H9 (cell line): ENCODE data around the gene MED13L. TPM values are rescaled to one million over a fixed set of nuclear protein-coding genes. Genes with fewer than 3 reads are reported as not detected.
A peak's percentile ranks its signal among the peaks of the same experiment; 100 is the strongest.

ENCODE experiments used
- DNase-seq: peaks from one replicate; pipeline ENCODE4 v3.0.0-alpha.2; 2017
- H2AFZ ChIP-seq: one replicate; pipeline ENCODE4 v1.6.1; 2013; ENCODE audit warnings: mild to moderate bottlenecking, low read length, control low read depth, moderate library complexity
- H2AK5ac ChIP-seq: 2 replicates; pipeline ENCODE4 v1.6.1; 2013; ENCODE audit warnings: low read length, control low read depth, mixed read lengths; ENCODE audit not compliant: insufficient read length
- H2BK120ac ChIP-seq: one replicate; pipeline ENCODE4 v1.6.1; 2013; ENCODE audit warnings: low read depth, mild to moderate bottlenecking, low read length, control low read depth, inconsistent platforms; ENCODE audit not compliant: poor library complexity, severe bottlenecking
- H2BK12ac ChIP-seq: 2 replicates; pipeline ENCODE4 v1.6.1; 2013; ENCODE audit warnings: low read length, control low read depth, mixed read lengths, low read depth; ENCODE audit not compliant: insufficient read length
- H2BK15ac ChIP-seq: 2 replicates; pipeline ENCODE4 v1.6.1; 2013; ENCODE audit warnings: low read depth, low read length, control low read depth
- H2BK20ac ChIP-seq: one replicate; pipeline ENCODE4 v1.6.1; 2013; ENCODE audit warnings: low read depth, mild to moderate bottlenecking, low read length, control low read depth, inconsistent platforms; ENCODE audit not compliant: poor library complexity, severe bottlenecking
- H2BK5ac ChIP-seq: 2 replicates; pipeline ENCODE4 v1.6.1; 2013; ENCODE audit warnings: low read length, control low read depth, mixed read lengths; ENCODE audit not compliant: insufficient read length
- H3K14ac ChIP-seq: 2 replicates; pipeline ENCODE4 v1.6.1; 2013; ENCODE audit warnings: low read length, control low read depth; ENCODE audit not compliant: insufficient read depth
- H3K18ac ChIP-seq: 2 replicates; pipeline ENCODE4 v1.6.1; 2013; ENCODE audit warnings: low read depth, mild to moderate bottlenecking, mixed read lengths, low read length, control low read depth; ENCODE audit not compliant: insufficient read length
- H3K23ac ChIP-seq: 2 replicates; pipeline ENCODE4 v1.6.1; 2013; ENCODE audit warnings: low read length, control low read depth, mixed read lengths, low read depth; ENCODE audit not compliant: insufficient read length
- H3K23me2 ChIP-seq: 2 replicates; pipeline ENCODE4 v1.6.1; 2013; ENCODE audit warnings: low read depth, mild to moderate bottlenecking, mixed read lengths, low read length, control low read depth; ENCODE audit not compliant: insufficient read length, poor library complexity, severe bottlenecking
- H3K27ac ChIP-seq: 2 replicates; pipeline ENCODE4 v1.5.1; 2013; ENCODE audit warnings: low read length, control low read depth, mixed read lengths, low read depth; ENCODE audit not compliant: insufficient read length
- H3K27me3 ChIP-seq: 2 replicates; pipeline ENCODE4 v1.6.1; 2013; ENCODE audit warnings: low read length, control low read depth, inconsistent platforms; ENCODE audit not compliant: insufficient read depth
- H3K4ac ChIP-seq: 2 replicates; pipeline ENCODE4 v1.6.1; 2013; ENCODE audit warnings: low read depth, mild to moderate bottlenecking, control low read depth, inconsistent platforms, low read length, moderate library complexity
- H3K4me1 ChIP-seq: 2 replicates; pipeline ENCODE4 v1.6.1; 2013; ENCODE audit warnings: low read length, control low read depth, inconsistent platforms; ENCODE audit not compliant: insufficient read depth
- H3K4me2 ChIP-seq: 2 replicates; pipeline ENCODE4 v1.6.1; 2013; ENCODE audit warnings: low read length, control low read depth, mixed read lengths; ENCODE audit not compliant: insufficient read length, insufficient read depth
- H3K56ac ChIP-seq: 2 replicates; pipeline ENCODE4 v1.6.1; 2013; ENCODE audit warnings: low read depth, mild to moderate bottlenecking, mixed read lengths, low read length, control low read depth; ENCODE audit not compliant: insufficient read length
- H3K79me1 ChIP-seq: 2 replicates; pipeline ENCODE4 v1.6.1; 2013; ENCODE audit warnings: low read depth, mild to moderate bottlenecking, moderate library complexity, low read length, control low read depth, inconsistent platforms; ENCODE audit not compliant: insufficient read depth, poor library complexity, severe bottlenecking
- H3K79me2 ChIP-seq: 2 replicates; pipeline ENCODE4 v1.6.1; 2013; ENCODE audit warnings: low read length, control low read depth, inconsistent platforms; ENCODE audit not compliant: insufficient read depth
- H3K9ac ChIP-seq: 2 replicates; pipeline ENCODE4 v1.6.1; 2013; ENCODE audit warnings: low read length, control low read depth, mixed read lengths; ENCODE audit not compliant: insufficient read length; ENCODE audit errors: extremely low read depth
- H3K9me3 ChIP-seq: one replicate; pipeline ENCODE4 v1.6.1; 2013; ENCODE audit warnings: low read depth, low read length, inconsistent platforms; ENCODE audit not compliant: control insufficient read depth
- H3T11ph ChIP-seq: one replicate; pipeline ENCODE4 v1.6.1; 2013; ENCODE audit warnings: mild to moderate bottlenecking, low read length, control low read depth, inconsistent platforms
- H4K20me1 ChIP-seq: one replicate; pipeline ENCODE4 v1.6.1; 2013; ENCODE audit not compliant: control insufficient read depth, insufficient read length, insufficient read depth
- H4K5ac ChIP-seq: 2 replicates; pipeline ENCODE4 v1.6.1; 2013; ENCODE audit warnings: low read depth, mild to moderate bottlenecking, mixed read lengths, low read length, control low read depth; ENCODE audit not compliant: insufficient read length
- H4K8ac ChIP-seq: replicated peaks from 2 replicates; pipeline ENCODE4 v1.6.1; 2013; ENCODE audit warnings: low read length, control low read depth, mixed read lengths, low read depth; ENCODE audit not compliant: insufficient read length
- H4K91ac ChIP-seq: 2 replicates; pipeline ENCODE4 v1.6.1; 2013; ENCODE audit warnings: low read depth, mild to moderate bottlenecking, moderate library complexity, mixed read lengths, low read length, control low read depth; ENCODE audit not compliant: insufficient read length
- H3K27ac Mint-ChIP-seq, 3 experiments: 2 replicates in 2 of 3; 3 replicates in 1 of 3; pipeline ENCODE4 v1.8.0; 2020 to 2021; ENCODE audit warnings: mixed read lengths in 3 of 3, mild to moderate bottlenecking in 1 of 3, moderate library complexity in 1 of 3
- H3K27me3 Mint-ChIP-seq: 2 replicates; pipeline ENCODE4 v1.8.0; 2021; ENCODE audit warnings: low read depth, mild to moderate bottlenecking, moderate library complexity, mixed read lengths
- H3K36me3 Mint-ChIP-seq, 3 experiments: 2 replicates in 2 of 3; 3 replicates in 1 of 3; pipeline ENCODE4 v1.8.0; 2020 to 2021; ENCODE audit warnings: low read depth in 3 of 3, mixed read lengths in 3 of 3; ENCODE audit not compliant: insufficient read depth in 1 of 3
- H3K4me1 Mint-ChIP-seq, 2 experiments: 2 replicates each; pipeline ENCODE4 v1.8.0; 2020; ENCODE audit warnings: mixed read lengths in 2 of 2
- H3K4me3 Mint-ChIP-seq, 2 experiments: 2 replicates in 1 of 2; 3 replicates in 1 of 2; pipeline ENCODE4 v1.8.0; 2020 to 2021; ENCODE audit warnings: mild to moderate bottlenecking in 2 of 2, mixed read lengths in 2 of 2, moderate library complexity in 1 of 2
- H3K9me3 Mint-ChIP-seq, 2 experiments: 2 replicates in 1 of 2; 3 replicates in 1 of 2; pipeline ENCODE4 v1.8.0; 2020; ENCODE audit warnings: mild to moderate bottlenecking in 2 of 2, mixed read lengths in 2 of 2, moderate library complexity in 1 of 2
- CTCF ChIP-seq: fragments of 200-600 bp; sonication (generic); conservative IDR thresholded peaks from 3 replicates; pipeline ENCODE4 v1.8.0; 2021; ENCODE audit warnings: antibody characterized with exemption, mild to moderate bottlenecking
- WGBS: extraction: QIAGEN DNeasy Blood & Tissue Kit; methylation state at CpG from one replicate; pipeline ENCODE4 v1.1.7; 2013; ENCODE audit warnings: missing lambda C conversion rate, low lambda C conversion rate, mixed read lengths; ENCODE audit not compliant: insufficient read length; ENCODE audit errors: extremely low coverage; 5-methylcytosine and 5-hydroxymethylcytosine counted together
- total RNA-seq: library from RNA; stranded (reverse); gene quantifications from 2 replicates; pipeline ENCODE4 v1.2.1, GENCODE V29; 2021

MED13L gene
- total RNA-seq, 1 experiment from 2014 or later: 52.4 TPM

- H3K79me2 ChIP-seq: peaks cover 7% of the 10 kb centered on the region
- Mint-ChIP-seq H3K27me3 (no peaks in the 10 kb centered on the region), H3K27ac (peak overlapping the region in 1 of 3 experiments; percentile 29; a peak in 1 of 7 replicates), H3K36me3 (no peaks in the 10 kb centered on the region), H3K4me3 (no peak overlapping the region), H3K4me1 (peaks cover 47 to 63% of the 10 kb centered on the region in 2 experiments), H3K9me3 (no peaks in the 10 kb centered on the region)
- no peak overlapping the region for H3K56ac ChIP-seq
- no peak for TF ChIP-seq CTCF
- DNase-seq: no peak
- no peak overlapping the region for H3T11ph ChIP-seq
- no peak overlapping the region for H4K8ac ChIP-seq
- H3K23ac ChIP-seq: no peak overlapping the region
- H2BK120ac ChIP-seq: no peak overlapping the region
- no peak overlapping the region for H2BK20ac ChIP-seq
- no peak overlapping the region for H2BK5ac ChIP-seq
- H3K9me3 ChIP-seq: no peaks in the 10 kb centered on the region
- no peak overlapping the region for H3K27ac ChIP-seq
- H2AFZ ChIP-seq: no peak overlapping the region
- no peak overlapping the region for H2BK12ac ChIP-seq
- H4K20me1 ChIP-seq: no peaks in the 10 kb centered on the region
- H3K23me2 ChIP-seq: no peaks in the 10 kb centered on the region
- H2BK15ac ChIP-seq: no peak overlapping the region
- H3K27me3 ChIP-seq: no peaks in the 10 kb centered on the region
- no peak overlapping the region for H3K9ac ChIP-seq
- H2AK5ac ChIP-seq: no peak overlapping the region
- peaks cover 3% of the 10 kb centered on the region for H3K4me1 ChIP-seq
- H3K14ac ChIP-seq: no peak overlapping the region
- H4K91ac ChIP-seq: no peak overlapping the region
- no CpG with 5 or more reads among the region's 4 CpGs for WGBS
- H3K4ac ChIP-seq: no peak overlapping the region
- H3K4me2 ChIP-seq: no peak overlapping the region
- no peaks in the 10 kb centered on the region for H3K79me1 ChIP-seq
- no peak overlapping the region for H4K5ac ChIP-seq
- H3K18ac ChIP-seq: no peak overlapping the region
Observed at GRCh38 chr12:116152268-116152667, 125.2 kb downstream of the MED13L start.
